GM12878 (cell line): ENCODE measurements around the gene FGD1. TPM values are rescaled to one million over a fixed set of nuclear protein-coding genes. Genes with fewer than 3 reads are reported as not detected.
A peak's percentile ranks its signal among the peaks of the same experiment; 100 is the strongest.

Experiments used
- ATAC-seq: fragments of 200-7000 bp; cut with Tn5 transposase; 3 replicates; pipeline ENCODE4 v1.9.1; 2020; ENCODE audit warnings: mild to moderate bottlenecking, moderate library complexity
- BruUV-seq: library from RNA; stranded (reverse); fragments of 400-500 nt; replicated peaks from 2 replicates; lab custom pipeline; 2021; lab: Mats Ljungman, UMichigan
- CTCF ChIA-PET: fragments of 300-600 bp; sonication (Branson Sonifier 250); formaldehyde crosslinking; extraction: SDS; loops from one replicate; lab custom pipeline; 2021; ENCODE audit warnings: inconsistent platforms; lab: Yijun Ruan, JAX
- POLR2A ChIA-PET: fragments of 350-600 bp; formaldehyde crosslinking; extraction: SDS; loops from one replicate; lab custom pipeline; 2021; ENCODE audit warnings: inconsistent platforms; lab: Charles Lee
- RAD21 ChIA-PET: fragments of 300-600 bp; sonication (Branson Sonifier 250); formaldehyde crosslinking; loops from one replicate; lab custom pipeline; 2023; ENCODE audit warnings: antibody characterized with exemption; ENCODE audit not compliant: unreplicated experiment; lab: Charles Lee
- SMC1A ChIA-PET: fragments of 300-600 bp; sonication (Branson Sonifier 250); formaldehyde crosslinking; loops from one replicate; lab custom pipeline; 2023; ENCODE audit not compliant: unreplicated experiment, uncharacterized antibody; lab: Charles Lee
- DNase-seq: peaks from one replicate; pipeline ENCODE4 v3.0.0-alpha.2; 2011; ENCODE audit warnings: low read depth, low spot score
- FAIRE-seq: peaks from 3 replicates; lab custom pipeline; 2011; peaks lifted over from hg19 to GRCh38; lab: Jason Lieb, UNC
- H2AFZ ChIP-seq: 2 replicates; pipeline ENCODE4 v1.6.0; 2011; ENCODE audit warnings: low read depth, low read length, control low read depth; ENCODE audit not compliant: control insufficient read depth
- H3K27ac ChIP-seq: 2 replicates; pipeline ENCODE4 v1.5.1; 2011; ENCODE audit warnings: control low read depth; ENCODE audit not compliant: control insufficient read depth, insufficient read depth
- H3K27me3 ChIP-seq, 2 experiments: replicated peaks in 1 of 2; 2 replicates each; pipeline versions ENCODE4 v1.6.0 to v1.6.1; 2011; ENCODE audit warnings: low read length in 1 of 2; ENCODE audit not compliant: control insufficient read depth in 2 of 2, insufficient read depth in 2 of 2
- H3K36me3 ChIP-seq, 2 experiments: 2 replicates each; pipeline ENCODE4 v1.5.1; 2011; ENCODE audit warnings: low read length in 1 of 2; ENCODE audit not compliant: control insufficient read depth in 2 of 2, insufficient read depth in 2 of 2
- H3K4me1 ChIP-seq: 2 replicates; pipeline ENCODE4 v1.6.1; 2011; ENCODE audit warnings: mild to moderate bottlenecking, low read length, moderate library complexity, mixed read lengths; ENCODE audit not compliant: control insufficient read depth, insufficient read depth
- H3K4me2 ChIP-seq: 2 replicates; pipeline ENCODE4 v1.6.0; 2011; ENCODE audit warnings: control low read depth; ENCODE audit not compliant: control insufficient read depth, insufficient read depth
- H3K4me3 ChIP-seq: fragments of 200-600 bp; sonication (generic); 2 replicates; pipeline ENCODE4 v1.5.1; 2016
- H3K79me2 ChIP-seq: 2 replicates; pipeline ENCODE4 v1.6.0; 2011; ENCODE audit warnings: low read length; ENCODE audit not compliant: control insufficient read depth, insufficient read depth
- H3K9ac ChIP-seq: 2 replicates; pipeline ENCODE4 v1.8.0; 2011; ENCODE audit warnings: low read length, control low read depth, mixed read lengths; ENCODE audit not compliant: control insufficient read depth, insufficient read depth
- H3K9me3 ChIP-seq: replicated peaks from 3 replicates; pipeline ENCODE4 v1.5.1; 2011; ENCODE audit warnings: mild to moderate bottlenecking, low read length; ENCODE audit not compliant: control insufficient read depth, insufficient read depth
- H4K20me1 ChIP-seq: 2 replicates; pipeline ENCODE4 v1.6.0; 2011; ENCODE audit not compliant: control insufficient read depth, insufficient read depth
- BCL11A ChIP-seq: IDR thresholded peaks from 2 replicates; pipeline ENCODE4 v1.6.1; 2011; ENCODE audit warnings: low read depth, low read length
- CREB1 ChIP-seq: IDR thresholded peaks from 2 replicates; pipeline ENCODE4 v1.6.1; 2012; ENCODE audit warnings: low read depth, mild to moderate bottlenecking, inconsistent platforms
- CREM ChIP-seq: IDR thresholded peaks from 2 replicates; pipeline ENCODE4 v1.6.1; 2014; ENCODE audit warnings: antibody characterized with exemption, low read depth
- ETV6 ChIP-seq, 2 experiments: fragments of 450-650 bp in 1 of 2; IDR thresholded peaks in 1 of 2; conservative IDR thresholded peaks in 1 of 2; 2 replicates each; pipeline ENCODE4 v1.6.1; 2014; ENCODE audit warnings: antibody characterized with exemption in 1 of 2, borderline replicate concordance in 1 of 2, low read depth in 1 of 2, mild to moderate bottlenecking in 1 of 2, moderate library complexity in 1 of 2
- FOXK2 ChIP-seq: fragments of 450-650 bp; IDR thresholded peaks from 2 replicates; pipeline ENCODE4 v1.6.1; 2017; ENCODE audit warnings: mild to moderate bottlenecking, moderate library complexity
- FOXM1 ChIP-seq: IDR thresholded peaks from 2 replicates; pipeline ENCODE4 v1.6.1; 2012; ENCODE audit warnings: low read depth, mild to moderate bottlenecking, inconsistent platforms, low read length, moderate library complexity
- HDGF ChIP-seq: fragments of 450-650 bp; IDR thresholded peaks from 2 replicates; pipeline ENCODE4 v1.6.1; 2016; ENCODE audit warnings: antibody characterized with exemption
- IKZF1 ChIP-seq: fragments of 450-650 bp; conservative IDR thresholded peaks from 2 replicates; pipeline ENCODE4 v1.6.1; 2017; ENCODE audit warnings: antibody characterized with exemption, mild to moderate bottlenecking
- MXI1 ChIP-seq: fragments of 150-350 bp; IDR thresholded peaks from 2 replicates; pipeline ENCODE4 v1.6.1; 2011; ENCODE audit warnings: low read depth, mild to moderate bottlenecking, inconsistent platforms, low read length, improper control_type of control experiment
- MYC ChIP-seq: IDR thresholded peaks from 2 replicates; pipeline ENCODE4 v1.6.1; 2011; ENCODE audit warnings: mild to moderate bottlenecking, low read length, moderate library complexity, inconsistent platforms; ENCODE audit not compliant: insufficient read depth, insufficient replicate concordance, insufficient read length, severe bottlenecking
- POLR2AphosphoS5 ChIP-seq: IDR thresholded peaks from 2 replicates; pipeline ENCODE4 v1.6.1; 2011; ENCODE audit warnings: mild to moderate bottlenecking, low read length, inconsistent platforms
- RAD51 ChIP-seq: fragments of 450-650 bp; IDR thresholded peaks from 2 replicates; pipeline ENCODE4 v1.6.1; 2016; ENCODE audit warnings: moderate library complexity, mild to moderate bottlenecking, inconsistent platforms
- SIN3A ChIP-seq: IDR thresholded peaks from 2 replicates; pipeline ENCODE4 v1.6.1; 2012; ENCODE audit warnings: low read depth, low read length, improper control_type of control experiment
- SP1 ChIP-seq: IDR thresholded peaks from one replicate; pipeline ENCODE4 v1.6.1; 2011; ENCODE audit warnings: low read depth, low read length
- ZBTB11 ChIP-seq: fragments of 450-650 bp; formaldehyde crosslinking; IDR thresholded peaks from 2 replicates; pipeline ENCODE4 v1.5.0; 2022; ENCODE audit warnings: mild to moderate bottlenecking, missing genetic modification characterization
- ZNF24 ChIP-seq: fragments of 450-650 bp; IDR thresholded peaks from 2 replicates; pipeline ENCODE4 v1.6.1; 2017; ENCODE audit warnings: antibody characterized with exemption, mild to moderate bottlenecking
- WGBS: methylation state at CpG from one replicate; pipeline ENCODE4 v1.1.6; 2016; ENCODE audit warnings: low lambda C conversion rate; ENCODE audit not compliant: insufficient replicate concordance, insufficient coverage; ENCODE audit errors: missing lambda C conversion rate; 5-methylcytosine and 5-hydroxymethylcytosine counted together
- in situ Hi-C: fragments of 300-500 bp; cut with MboI; formaldehyde crosslinking; loops from 9 replicates; pipeline ENCODE4 v1.14.3; 2018; ENCODE audit warnings: mixed read lengths
- intact Hi-C: fragments of 100-400 bp; cut with micrococcal nuclease; formaldehyde crosslinking; loops from one replicate; pipeline ENCODE4 v1.14.2; 2022; ENCODE audit not compliant: unreplicated experiment
- polyA plus RNA-seq, 11 experiments: library from polyadenylated mRNA; depleted of rRNA in 4 of 11; unstranded in 6 of 11; stranded (reverse) in 5 of 11; fragments of >200 nt; fragmentation: Nextera tagmentation in 4 of 11; fragmentation: Illumina TruSeq in 1 of 11; extraction: Ambion mirVana in 4 of 11; extraction: Trizol in 1 of 11; gene quantifications; 1 replicate in 1 of 11; 2 replicates in 10 of 11; pipeline versions ENCODE4 v1.2.1 to v1.2.3, GENCODE V29; 2011 to 2016; ENCODE audit warnings: inconsistent platforms in 2 of 11, missing spikeins in 2 of 11, low read depth in 1 of 11
- total RNA-seq, 4 experiments: library from RNA; depleted of rRNA in 3 of 4; stranded (reverse); fragments of >200 nt in 3 of 4; fragmentation: Illumina TruSeq in 1 of 4; extraction: Trizol in 1 of 4; gene quantifications; 2 replicates each; pipeline versions ENCODE4 v1.2.1 to v1.2.3, GENCODE V29; 2013 to 2021
- TF ChIP-seq, protein P1 (sequence below): fragments of 450-650 bp; IDR thresholded peaks from 2 replicates; pipeline ENCODE4 v1.6.1; 2017; ENCODE audit warnings: low read depth, mild to moderate bottlenecking, moderate library complexity
- TF ChIP-seq, protein P2 (sequence below): IDR thresholded peaks from 2 replicates; pipeline ENCODE4 v1.6.1; 2012; ENCODE audit warnings: low read depth, low read length, improper control_type of control experiment

Gene FGD1
- total and polyA plus RNA-seq, 10 of the 15 experiments (the other 5 are each of a cell fraction or from before 2014, with no cell fraction given): 0.05 to 0.50 (median 0.45) TPM; not detected in 7

- Histone ChIP-seq H3K4me3 (peak overlapping the region; percentile 84), H3K9ac (peak overlapping the region; percentile 91), H3K9me3 (peaks cover 4% of the 10 kb centered on the region; the same call in 2 of the 3 replicates), H3K36me3 (no peaks in the 10 kb centered on the region), H3K4me2 (no peak overlapping the region; the same call in 1 of the 2 replicates), H3K27ac (peak overlapping the region; percentile 81), H3K79me2 (peaks cover 27% of the 10 kb centered on the region), H3K27me3 (no peaks in the 10 kb centered on the region), H4K20me1 (no peaks in the 10 kb centered on the region), H2AFZ (peak overlapping the region; percentile 72), H3K4me1 (no peaks in the 10 kb centered on the region)
- in situ Hi-C loops (no loop called here), intact Hi-C loops (no loop called here)
- ATAC-seq (peak; percentile 42), FAIRE-seq (no peak), DNase-seq (peak; percentile 1)
- CTCF ChIA-PET: no interaction called here
- SMC1A ChIA-PET: interaction anchor here (1.2 kb wide), 1 partner anchor 110 kb away, joined by 3 read pairs; no protein-coding TSS in a partner anchor
- 39% methylated on average over 22 of the region's 22 CpGs for WGBS
- BruUV-seq: TSS peak; percentile 83
- POLR2A ChIA-PET: interaction anchor here (1.2 kb wide), 1 partner anchor 469 kb away, joined by 4 read pairs; the partner anchor contains the start of gene APEX2
- RAD21 ChIA-PET: interaction anchor here (0.9 to 2.5 kb wide), 2 partner anchors 109 to 348 kb away, joined by 3 to 11 read pairs; no protein-coding TSS in a partner anchor
- TF ChIP-seq ZNF24 (no peak), ETV6 (conservative IDR thresholded peaks at IDR 0.05 in 1 of 2, IDR thresholded peaks at IDR 0.05 in 1 of 2; ENCODE audit: borderline replicate concordance in 1 of 2, low read depth in 1 of 2) (0 out of 4 replicates have a peak, but pooled peaks of 1 of the 2 experiments have one; percentile 25), IKZF1 (no peak), HDGF (no peak), FOXM1 (no peak), BCL11A (no peak), MYC (peak; percentile 72), CREM (no peak), FOXK2 (no peak), CREB1 (0 out of 2 replicates have a peak, but pooled peaks have one; percentile 12), SIN3A (peak; percentile 78; the same call in 1 of the 2 replicates), MXI1 (peak; percentile 91), POLR2AphosphoS5 (peak; percentile 33; the same call in 1 of the 2 replicates), RAD51 (no peak), ZBTB11 (CRISPR knock-in tag) (peak; percentile 35; the same call in 1 of the 2 replicates), SP1 (no peak)
- TF ChIP-seq, protein P1, sequence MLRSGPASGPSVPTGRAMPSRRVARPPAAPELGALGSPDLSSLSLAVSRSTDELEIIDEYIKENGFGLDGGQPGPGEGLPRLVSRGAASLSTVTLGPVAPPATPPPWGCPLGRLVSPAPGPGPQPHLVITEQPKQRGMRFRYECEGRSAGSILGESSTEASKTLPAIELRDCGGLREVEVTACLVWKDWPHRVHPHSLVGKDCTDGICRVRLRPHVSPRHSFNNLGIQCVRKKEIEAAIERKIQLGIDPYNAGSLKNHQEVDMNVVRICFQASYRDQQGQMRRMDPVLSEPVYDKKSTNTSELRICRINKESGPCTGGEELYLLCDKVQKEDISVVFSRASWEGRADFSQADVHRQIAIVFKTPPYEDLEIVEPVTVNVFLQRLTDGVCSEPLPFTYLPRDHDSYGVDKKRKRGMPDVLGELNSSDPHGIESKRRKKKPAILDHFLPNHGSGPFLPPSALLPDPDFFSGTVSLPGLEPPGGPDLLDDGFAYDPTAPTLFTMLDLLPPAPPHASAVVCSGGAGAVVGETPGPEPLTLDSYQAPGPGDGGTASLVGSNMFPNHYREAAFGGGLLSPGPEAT: no peak
- TF ChIP-seq, protein P2, sequence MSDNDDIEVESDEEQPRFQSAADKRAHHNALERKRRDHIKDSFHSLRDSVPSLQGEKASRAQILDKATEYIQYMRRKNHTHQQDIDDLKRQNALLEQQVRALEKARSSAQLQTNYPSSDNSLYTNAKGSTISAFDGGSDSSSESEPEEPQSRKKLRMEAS: peak; percentile 60; the same call in 1 of the 2 replicates
These were observed 34.4 kb upstream of the FGD1 start for GRCh38 chrX:54530357-54530900.
